WTC11 (cell line): Measurements from ENCODE around the gene TM2D1. TPM values are rescaled to one million over a fixed set of nuclear protein-coding genes. Genes with fewer than 3 reads are reported as not detected.
A peak's percentile ranks its signal among the peaks of the same experiment; 100 is the strongest.

Experiments
- ATAC-seq: fragments of 200-7000 bp; cut with Tn5 transposase; 2 replicates; pipeline ENCODE4 v1.10.0; 2021; ENCODE audit warnings: mild to moderate bottlenecking, moderate library complexity
- CTCF ChIA-PET: fragments of 300-600 bp; sonication (Branson Sonifier 250); formaldehyde crosslinking; loops from one replicate; lab custom pipeline; 2021; ENCODE audit warnings: antibody characterized with exemption; lab: Charles Lee
- POLR2A ChIA-PET: fragments of 350-600 bp; sonication (Branson Sonifier 250); formaldehyde crosslinking; loops from one replicate; lab custom pipeline; 2021; ENCODE audit warnings: antibody characterized with exemption; lab: Charles Lee
- DNase-seq: peaks from one replicate; pipeline ENCODE4 v3.0.0; 2021; ENCODE audit warnings: low spot score
- H3K27ac Mint-ChIP-seq: 2 replicates; pipeline ENCODE4 v1.8.0; 2021; ENCODE audit warnings: mixed read lengths
- H3K27me3 Mint-ChIP-seq: 2 replicates; pipeline ENCODE4 v1.8.0; 2021; ENCODE audit warnings: low read depth, mild to moderate bottlenecking, moderate library complexity, mixed read lengths
- H3K36me3 Mint-ChIP-seq: 2 replicates; pipeline ENCODE4 v1.8.0; 2021; ENCODE audit warnings: mixed read lengths
- H3K4me1 Mint-ChIP-seq: 2 replicates; pipeline ENCODE4 v1.8.0; 2022; ENCODE audit warnings: mixed read lengths
- H3K4me3 Mint-ChIP-seq: 2 replicates; pipeline ENCODE4 v1.8.0; 2021; ENCODE audit warnings: mild to moderate bottlenecking, moderate library complexity, mixed read lengths
- H3K9me3 Mint-ChIP-seq: 2 replicates; pipeline ENCODE4 v1.8.0; 2021; ENCODE audit warnings: mixed read lengths
- AR ChIP-seq: fragments of 250-450 bp; sonication (Bioruptor Pico); IDR thresholded peaks from 2 replicates; pipeline ENCODE4 v1.9.0; 2021; ENCODE audit warnings: mild to moderate bottlenecking
- ATF3 ChIP-seq: sonication (generic); formaldehyde crosslinking; conservative IDR thresholded peaks from 2 replicates; pipeline ENCODE4 v1.8.1; 2022; ENCODE audit warnings: mild to moderate bottlenecking, missing genetic modification reagents
- CREB1 ChIP-seq: sonication (generic); formaldehyde crosslinking; IDR thresholded peaks from 2 replicates; pipeline ENCODE4 v1.8.0; 2023; ENCODE audit warnings: mild to moderate bottlenecking, missing genetic modification reagents
- E2F4 ChIP-seq: sonication (generic); formaldehyde crosslinking; IDR thresholded peaks from 2 replicates; pipeline ENCODE4 v1.8.1; 2022; ENCODE audit warnings: low read depth, mild to moderate bottlenecking, moderate library complexity, missing genetic modification reagents, borderline replicate concordance
- FOXP1 ChIP-seq: sonication (generic); formaldehyde crosslinking; IDR thresholded peaks from 2 replicates; pipeline ENCODE4 v1.8.0; 2022; ENCODE audit warnings: missing genetic modification reagents, mild to moderate bottlenecking, moderate library complexity, borderline replicate concordance
- IRF1 ChIP-seq: sonication (generic); formaldehyde crosslinking; IDR thresholded peaks from 2 replicates; pipeline ENCODE4 v1.8.0; 2023; ENCODE audit warnings: missing genetic modification reagents
- JAZF1 ChIP-seq: fragments of 250-450 bp; sonication (Bioruptor Pico); IDR thresholded peaks from 2 replicates; pipeline ENCODE4 v1.9.0; 2021; ENCODE audit warnings: moderate library complexity, mild to moderate bottlenecking, inconsistent platforms
- NFATC4 ChIP-seq: fragments of 250-450 bp; sonication (Bioruptor Pico); IDR thresholded peaks from 2 replicates; pipeline ENCODE4 v1.9.0; 2021; ENCODE audit warnings: mild to moderate bottlenecking
- NR3C1 ChIP-seq: sonication (generic); formaldehyde crosslinking; conservative IDR thresholded peaks from 2 replicates; pipeline ENCODE4 v1.8.1; 2023; ENCODE audit warnings: low read depth, mild to moderate bottlenecking, missing genetic modification reagents
- SMAD4 ChIP-seq: sonication (generic); formaldehyde crosslinking; IDR thresholded peaks from 2 replicates; pipeline ENCODE4 v1.8.0; 2022; ENCODE audit warnings: mild to moderate bottlenecking, missing genetic modification reagents
- SP1 ChIP-seq: sonication (generic); formaldehyde crosslinking; conservative IDR thresholded peaks from 2 replicates; pipeline ENCODE4 v1.8.1; 2022; ENCODE audit warnings: missing genetic modification reagents
- ZNF121 ChIP-seq: sonication (generic); formaldehyde crosslinking; IDR thresholded peaks from 2 replicates; pipeline ENCODE4 v1.8.0; 2023; ENCODE audit warnings: missing genetic modification reagents
- ZNF263 ChIP-seq: sonication (generic); formaldehyde crosslinking; IDR thresholded peaks from 2 replicates; pipeline ENCODE4 v1.8.1; 2022; ENCODE audit warnings: low read depth, mild to moderate bottlenecking, moderate library complexity, missing genetic modification reagents
- ZNF416 ChIP-seq: fragments of 250-450 bp; sonication (Bioruptor Pico); IDR thresholded peaks from 2 replicates; pipeline ENCODE4 v1.9.0; 2021; ENCODE audit warnings: mild to moderate bottlenecking, inconsistent platforms
- ZNF425 ChIP-seq: fragments of 250-450 bp; sonication (Bioruptor Pico); conservative IDR thresholded peaks from 2 replicates; pipeline ENCODE4 v1.9.0; 2021; ENCODE audit warnings: mild to moderate bottlenecking
- ZNF532 ChIP-seq: fragments of 250-450 bp; sonication (Bioruptor Pico); IDR thresholded peaks from 2 replicates; pipeline ENCODE4 v1.9.0; 2021; ENCODE audit warnings: mild to moderate bottlenecking, borderline replicate concordance
- total RNA-seq: library from RNA; stranded (reverse); gene quantifications from 3 replicates; pipeline ENCODE4 v1.2.3, GENCODE V29; 2021

The TM2D1 gene
- total RNA-seq, 1 experiment from 2014 or later: 21.6 TPM

GRCh38 chr1:61637470-61637869, 87.5 kb downstream of the TM2D1 start:
- no peak overlapping the region for H3K27ac Mint-ChIP-seq
- H3K36me3 Mint-ChIP-seq: no peaks in the 10 kb centered on the region
- no peak for ATAC-seq
- peaks cover 37% of the 10 kb centered on the region for H3K4me1 Mint-ChIP-seq
- peak; percentile 92 for TF ChIP-seq ZNF121 (CRISPR knock-in tag)
- no peak for TF ChIP-seq ATF3 (CRISPR knock-in tag)
- CTCF ChIA-PET: interaction anchor here (1.0 kb wide), 1 partner anchor 49 kb away, joined by 4 read pairs; no protein-coding TSS in a partner anchor
- peaks cover 12% of the 10 kb centered on the region for H3K27me3 Mint-ChIP-seq
- no peak overlapping the region for H3K4me3 Mint-ChIP-seq
- H3K9me3 Mint-ChIP-seq: no peaks in the 10 kb centered on the region
- DNase-seq: no peak
- POLR2A ChIA-PET: no interaction called here

GRCh38 chr1:61636814-61637213, 88.1 kb downstream of the TM2D1 start:
- Mint-ChIP-seq H3K27ac (peak overlapping the region; percentile 48; the same call in 1 of the 2 replicates), H3K27me3 (peaks cover 12% of the 10 kb centered on the region), H3K4me3 (no peak overlapping the region), H3K9me3 (no peaks in the 10 kb centered on the region), H3K36me3 (no peaks in the 10 kb centered on the region), H3K4me1 (peaks cover 30% of the 10 kb centered on the region)
- CTCF ChIA-PET: interaction anchor here (0.6 kb wide), 1 partner anchor 88 kb away, joined by 3 read pairs; no protein-coding TSS in a partner anchor
- ATAC-seq: no peak
- no peak for DNase-seq
- TF ChIP-seq NFATC4 (CRISPR knock-in tag) (no peak), ZNF416 (CRISPR knock-in tag) (no peak), E2F4 (CRISPR knock-in tag) (no peak), JAZF1 (CRISPR knock-in tag) (no peak), IRF1 (CRISPR knock-in tag) (no peak)
- POLR2A ChIA-PET: no interaction called here

GRCh38 chr1:61636376-61636775, 88.6 kb downstream of the TM2D1 start:
- no peak for ATAC-seq
- POLR2A ChIA-PET: no interaction called here
- peaks cover 10% of the 10 kb centered on the region for H3K27me3 Mint-ChIP-seq
- H3K4me3 Mint-ChIP-seq: no peak overlapping the region
- H3K9me3 Mint-ChIP-seq: no peaks in the 10 kb centered on the region
- no peak for DNase-seq
- no peak for TF ChIP-seq SMAD4 (CRISPR knock-in tag)
- CTCF ChIA-PET: interaction anchor here (0.6 kb wide), 1 partner anchor 88 kb away, joined by 3 read pairs; no protein-coding TSS in a partner anchor
- H3K36me3 Mint-ChIP-seq: no peaks in the 10 kb centered on the region
- H3K27ac Mint-ChIP-seq: no peak overlapping the region
- peaks cover 26% of the 10 kb centered on the region for H3K4me1 Mint-ChIP-seq

- Mint-ChIP-seq H3K9me3 (no peaks in the 10 kb centered on the region), H3K27ac (no peak overlapping the region), H3K4me3 (no peak overlapping the region), H3K27me3 (peaks cover 3% of the 10 kb centered on the region; the same call in 1 of the 2 replicates), H3K36me3 (no peaks in the 10 kb centered on the region), H3K4me1 (peaks cover 20% of the 10 kb centered on the region)
- DNase-seq (no peak), ATAC-seq (no peak)
- POLR2A ChIA-PET: no interaction called here
- CTCF ChIA-PET: no interaction called here
- no peak for TF ChIP-seq ZNF425
- no peak for TF ChIP-seq CREB1 (CRISPR knock-in tag)
- TF ChIP-seq FOXP1 (CRISPR knock-in tag): no peak
- TF ChIP-seq NR3C1 (CRISPR knock-in tag): no peak
- no peak for TF ChIP-seq ZNF263 (CRISPR knock-in tag)
- TF ChIP-seq ZNF532 (CRISPR knock-in tag): no peak
- TF ChIP-seq AR (CRISPR knock-in tag): no peak
- no peak for TF ChIP-seq SP1
Observed at GRCh38 chr1:61635557-61635956, 89.4 kb downstream of the TM2D1 start.
